B cell (primary cell): ENCODE results near the gene TPH2.

Source experiments
- EZH2 ChIP-seq: IDR thresholded peaks from 2 replicates; pipeline ENCODE4 v1.6.1; 2012; ENCODE audit warnings: borderline replicate concordance, low read depth, mild to moderate bottlenecking, moderate library complexity, low read length; ENCODE audit not compliant: insufficient read depth, poor library complexity, severe bottlenecking
- TF ChIP-seq, protein P1 (sequence below): fragments of 200-600 bp; IDR thresholded peaks from one replicate; pipeline ENCODE4 v1.8.0; 2022; ENCODE audit warnings: antibody characterized with exemption, mild to moderate bottlenecking

DNA sequence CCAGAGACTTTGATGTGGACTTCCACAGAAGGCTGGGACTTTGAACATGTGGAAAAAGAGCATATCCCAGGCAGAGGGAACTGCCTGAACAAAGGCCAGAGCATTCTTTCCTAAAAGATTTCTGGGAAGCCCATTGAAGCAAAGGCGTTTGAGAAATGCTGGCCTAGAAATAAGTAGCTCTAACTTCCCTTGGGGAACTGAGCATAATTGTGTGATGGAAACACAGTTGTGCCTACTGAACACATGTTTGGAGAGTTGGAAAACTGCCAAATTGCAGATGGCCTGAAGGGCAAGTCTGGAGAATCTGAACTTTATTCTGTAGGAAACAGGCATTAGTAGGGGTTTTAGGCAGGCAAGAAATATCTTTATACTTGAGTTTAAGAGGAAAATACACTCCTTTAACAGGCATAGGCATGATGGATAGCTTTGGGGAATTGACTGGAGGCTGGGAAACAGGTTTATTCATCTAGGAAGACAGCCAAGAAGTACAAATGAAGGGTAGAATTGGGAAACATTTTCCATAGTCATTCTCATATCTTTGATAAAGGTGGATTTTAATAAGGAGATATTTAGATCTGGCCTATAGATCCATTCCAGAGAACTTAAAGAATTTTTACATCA, 134.1 kb downstream of the TPH2 start:
- TF ChIP-seq, protein P1, sequence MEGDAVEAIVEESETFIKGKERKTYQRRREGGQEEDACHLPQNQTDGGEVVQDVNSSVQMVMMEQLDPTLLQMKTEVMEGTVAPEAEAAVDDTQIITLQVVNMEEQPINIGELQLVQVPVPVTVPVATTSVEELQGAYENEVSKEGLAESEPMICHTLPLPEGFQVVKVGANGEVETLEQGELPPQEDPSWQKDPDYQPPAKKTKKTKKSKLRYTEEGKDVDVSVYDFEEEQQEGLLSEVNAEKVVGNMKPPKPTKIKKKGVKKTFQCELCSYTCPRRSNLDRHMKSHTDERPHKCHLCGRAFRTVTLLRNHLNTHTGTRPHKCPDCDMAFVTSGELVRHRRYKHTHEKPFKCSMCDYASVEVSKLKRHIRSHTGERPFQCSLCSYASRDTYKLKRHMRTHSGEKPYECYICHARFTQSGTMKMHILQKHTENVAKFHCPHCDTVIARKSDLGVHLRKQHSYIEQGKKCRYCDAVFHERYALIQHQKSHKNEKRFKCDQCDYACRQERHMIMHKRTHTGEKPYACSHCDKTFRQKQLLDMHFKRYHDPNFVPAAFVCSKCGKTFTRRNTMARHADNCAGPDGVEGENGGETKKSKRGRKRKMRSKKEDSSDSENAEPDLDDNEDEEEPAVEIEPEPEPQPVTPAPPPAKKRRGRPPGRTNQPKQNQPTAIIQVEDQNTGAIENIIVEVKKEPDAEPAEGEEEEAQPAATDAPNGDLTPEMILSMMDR, result no peak
- TF ChIP-seq EZH2, result no peak
